SH-SY5Y (cell line): ENCODE measurements around the gene ZDBF2.

ENCODE experiments used
- GATA2 ChIP-seq: IDR thresholded peaks from 2 replicates; pipeline ENCODE4 v1.6.1; 2011; ENCODE audit warnings: mild to moderate bottlenecking, low read depth, low read length
- GATA3 ChIP-seq: IDR thresholded peaks from 2 replicates; pipeline ENCODE4 v1.6.1; 2011; ENCODE audit warnings: low read depth, mild to moderate bottlenecking, low read length, moderate library complexity

DNA sequence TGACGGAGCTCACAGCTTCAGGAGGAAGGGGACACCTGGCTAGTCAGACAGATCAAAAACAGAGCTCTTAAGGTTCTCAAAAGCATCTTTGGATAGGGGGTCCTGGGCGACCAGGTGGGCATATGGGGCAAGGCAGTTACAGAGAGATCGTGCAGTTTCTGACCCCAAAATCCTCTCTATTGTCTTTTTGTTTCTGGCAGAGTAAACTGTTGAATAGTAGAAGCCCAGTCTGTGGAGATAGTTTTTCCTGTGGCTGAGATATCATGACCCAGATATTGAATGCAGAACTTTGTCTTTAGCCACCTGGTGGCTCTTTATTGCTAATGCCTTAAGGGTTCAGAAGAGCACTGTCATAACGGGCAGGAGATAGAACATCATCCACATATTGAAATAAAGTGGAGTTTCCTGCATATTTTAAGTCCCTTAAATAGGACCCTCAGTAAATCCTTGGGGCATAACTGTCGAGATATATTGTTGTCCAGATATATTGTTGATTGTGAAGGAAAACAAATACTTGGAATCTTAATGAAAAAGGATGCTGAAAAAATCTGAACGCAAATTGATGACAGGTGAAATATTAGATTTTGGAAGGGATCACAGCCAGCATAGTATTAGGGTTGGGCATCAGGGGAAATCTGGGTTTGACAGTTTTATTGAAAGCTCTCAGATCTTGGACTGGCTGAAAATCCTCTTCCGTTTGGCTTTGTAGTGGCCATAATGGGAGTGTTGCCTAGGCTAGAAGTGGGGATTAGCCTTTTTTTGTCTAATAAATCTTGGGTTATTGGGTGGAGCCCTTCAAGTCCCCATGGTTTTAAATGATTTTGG is 14.1 kb upstream of the ZDBF2 start:
- TF ChIP-seq GATA2 (no peak), GATA3 (no peak)
